Heart left ventricle (tissue), 16 donors: ENCODE results near the gene TMEM130. TPM values are rescaled to one million over a fixed set of nuclear protein-coding genes. Genes with fewer than 3 reads are reported as not detected.

Experiments used
- ATAC-seq, 4 donors: fragments of 200-7000 bp; cut with Tn5 transposase; one replicate each; pipeline ENCODE4 v1.9.1; 2020 to 2022; ENCODE audit warnings: moderate library complexity in 4 of 4, mild to moderate bottlenecking in 3 of 4, moderate number of reproducible peaks in 1 of 4
- DNase-seq, 5 donors: peaks; one replicate each; pipeline ENCODE4 v3.0.0-alpha.2; 2020
- H3K27ac ChIP-seq, 12 donors: fragments of 200-600 bp; sonication (generic) in 4 of 12; one replicate each; pipeline versions ENCODE4 v1.5.0 to v1.8.0; 2016 to 2022; ENCODE audit warnings: mild to moderate bottlenecking in 2 of 12
- H3K27me3 ChIP-seq, 9 donors: fragments of 200-600 bp; sonication (generic) in 2 of 9; one replicate each; pipeline versions ENCODE4 v1.5.1 to v1.8.0; 2016 to 2022; ENCODE audit warnings: mild to moderate bottlenecking in 3 of 9
- H3K36me3 ChIP-seq, 9 donors: fragments of 200-600 bp; sonication (generic) in 2 of 9; one replicate each; pipeline versions ENCODE4 v1.5.0 to v1.8.0; 2018 to 2022; ENCODE audit warnings: mild to moderate bottlenecking in 2 of 9
- H3K4me1 ChIP-seq, 12 donors: fragments of 200-600 bp; sonication (generic) in 4 of 12; one replicate each; pipeline versions ENCODE4 v1.5.0 to v1.8.0; 2016 to 2022; ENCODE audit warnings: mild to moderate bottlenecking in 3 of 12
- H3K4me3 ChIP-seq, 12 donors: fragments of 200-600 bp; sonication (generic) in 4 of 12; one replicate each; pipeline versions ENCODE4 v1.5.0 to v1.8.0; 2017 to 2022; ENCODE audit warnings: mild to moderate bottlenecking in 9 of 12, moderate library complexity in 4 of 12
- H3K9me3 ChIP-seq, 12 donors: fragments of 200-600 bp; sonication (generic) in 4 of 12; one replicate each; pipeline versions ENCODE4 v1.5.0 to v1.8.0; 2016 to 2022; ENCODE audit warnings: mild to moderate bottlenecking in 1 of 12
- CTCF ChIP-seq, 12 donors: fragments of 200-600 bp; sonication (generic) in 4 of 12; IDR thresholded peaks; one replicate each; pipeline versions ENCODE4 v1.5.0 to v1.8.0; 2018 to 2022; ENCODE audit warnings: antibody characterized with exemption in 12 of 12, mild to moderate bottlenecking in 5 of 12
- POLR2A ChIP-seq, 2 donors: fragments of 450-650 bp; IDR thresholded peaks; one replicate each; pipeline ENCODE4 v1.6.1; 2017; ENCODE audit warnings: antibody characterized with exemption in 2 of 2, mild to moderate bottlenecking in 2 of 2, moderate library complexity in 2 of 2
- WGBS, 4 donors: extraction: QIAGEN DNeasy Blood & Tissue Kit in 2 of 4; methylation state at CpG; one replicate each; pipeline versions ENCODE4 v1.1.5 to v1.1.7; 2013 to 2018; 5-methylcytosine and 5-hydroxymethylcytosine counted together
- intact Hi-C, 10 donors: fragments of 100-400 bp; cut with DNase I; formaldehyde crosslinking; loops; one replicate each; pipeline versions ENCODE4 v1.11.1 to v1.14.2; 2022
- polyA plus RNA-seq, 2 donors: library from polyadenylated mRNA; stranded (reverse); fragments of 200-250 nt; gene quantifications; one replicate each; pipeline ENCODE4 v1.2.3, GENCODE V29; 2013
- total RNA-seq, 9 donors: library from RNA; depleted of rRNA in 2 of 9; stranded (reverse); fragments of >200 nt in 2 of 9; fragmentation: NEBNext Ultra II Directional in 3 of 9; extraction: Animal tissue kit (Norgen Biotek cat#: 25700) in 3 of 9; gene quantifications; one replicate each; pipeline versions ENCODE4 v1.1.0 to v1.2.4, GENCODE V29; 2016 to 2023
- donor health status: ischemic (EF 13 %, LVEDD 7.1; RV severe dilation, severe dysfunction).
- donor health status: healthy with polysubstance abuse.
- donor health status: DM: no; HTN: yes; CAD: no.
- donor health status: DM: no; HTN: no; CAD: no.
- donor health status: ischemic (EF 25% LVEDD 6.9; RV normal size, moderate dysfunction).
- donor health status: ischemic (EF 25% LVEDD 5.7; RV mildly dilated, moderate dysfunction).
- donor health status: healthy.
- donor health status: DM: yes; HTN: yes; CAD: no.
- donor health status: ischemic (EF 35%, LVEDD 5.7; RV mildly dilated, moderate dysfunction).
- donor health status: nonischemic (EF 11% LVEDD 7.7; RV severe dilation, severe dysfunction).
- donor health status: DM: yes; HTN: yes; CAD: no.
- donor health status: PGD.
- donor health status: ischemic (EF 29% LVEDD 5.4; RV normal size, mild dysfunction).
- donor health status: nonischemic (EF 23%, LVEDD 6.1; RV moderate dilation, normal function).

The TMEM130 gene
- total and polyA plus RNA-seq, 11 donors = 0.11 to 0.77 (median 0.20) TPM; not detected in 7

DNA sequence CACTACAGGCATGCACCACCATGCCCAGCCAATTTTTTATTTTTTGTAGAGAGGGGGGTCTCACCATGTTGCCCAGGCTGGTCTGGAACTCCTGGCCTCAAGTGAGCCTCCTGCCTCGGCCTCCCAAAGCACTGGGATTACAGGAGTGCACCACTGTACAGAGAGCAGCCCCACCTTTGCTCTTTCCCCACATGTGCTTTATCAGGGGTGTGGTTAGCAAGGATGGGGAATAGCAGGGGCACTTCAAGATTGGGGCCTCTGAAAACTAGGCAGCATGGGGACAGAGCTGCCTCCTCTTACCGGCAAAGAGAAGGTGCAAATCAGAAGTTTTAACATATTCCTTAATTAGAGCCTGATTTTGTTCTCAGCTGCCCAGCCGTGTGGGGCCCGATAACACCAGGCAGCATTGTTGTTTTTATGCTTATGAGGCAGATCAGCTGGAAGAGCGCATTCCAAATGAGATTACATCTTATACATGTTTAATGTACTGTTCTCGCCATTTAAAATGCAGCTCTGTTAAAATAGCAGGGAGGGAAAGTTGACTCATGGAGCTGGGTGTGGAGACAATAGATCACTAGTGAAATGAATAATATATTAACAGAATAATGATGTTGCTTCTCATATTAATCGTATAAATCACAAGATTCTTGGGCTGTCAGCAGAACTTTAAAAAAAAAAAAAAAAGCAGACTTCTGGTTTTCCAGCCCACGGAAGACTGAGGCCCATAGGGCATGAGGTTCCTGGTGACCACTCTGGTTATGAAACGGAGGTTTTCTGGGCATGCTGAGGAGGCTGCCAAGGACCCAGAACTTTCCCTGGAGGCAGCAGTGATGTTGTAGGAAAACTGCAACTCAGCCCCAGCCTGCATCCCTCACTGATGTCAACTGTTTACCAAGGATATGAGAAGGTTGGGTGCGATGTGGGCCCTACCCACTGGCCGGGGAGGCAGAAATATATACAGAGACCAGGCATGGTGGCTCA lies 62.5 kb downstream of the TMEM130 start:
- no peak overlapping the region for H3K27ac ChIP-seq
- WGBS, 4 donors = 69 to 74% (median 71%) methylated on average over 11 of the region's 11 CpGs
- ATAC-seq = no peak
- no peak for DNase-seq
- peaks cover 0 to 4% (median 0%) of the 10 kb centered on the region in 9 donors for H3K27me3 ChIP-seq
- TF ChIP-seq CTCF (IDR thresholded peaks at IDR 0.05) (no peak), POLR2A (IDR thresholded peaks at IDR 0.05) (no peak)
- no peaks in the 10 kb centered on the region for H3K36me3 ChIP-seq
- H3K4me3 ChIP-seq = no peak overlapping the region
- intact Hi-C loops = no loop called here
- H3K9me3 ChIP-seq = peaks cover 0 to 4% (median 0%) of the 10 kb centered on the region in 12 donors
- H3K4me1 ChIP-seq = peaks cover 0 to 2% (median 0%) of the 10 kb centered on the region in 12 donors

GRCh38 chr7:98805956-98806838 lies 63.6 kb downstream of the TMEM130 start:
- 83 to 90% (median 84%) methylated on average over 3 of the region's 3 CpGs for WGBS, 4 donors
- DNase-seq = no peak
- intact Hi-C loops = no loop called here

DNA sequence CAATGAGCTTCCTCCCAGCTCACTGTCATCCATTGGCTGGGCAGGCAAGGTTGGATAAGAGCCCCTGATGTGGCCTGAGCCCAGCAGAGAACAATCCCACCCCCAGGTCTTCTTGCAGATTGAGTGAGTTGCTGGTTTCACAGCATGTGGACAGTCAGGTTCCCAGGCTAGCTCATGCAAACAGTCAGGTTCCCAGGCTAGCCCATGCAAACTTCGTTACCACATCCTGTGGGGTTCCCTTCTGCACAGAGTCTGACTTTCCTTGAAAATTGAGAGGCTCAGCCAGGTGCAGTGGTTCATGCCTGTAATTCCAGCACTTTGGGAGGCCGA lies 67.1 kb downstream of the TMEM130 start:
- Histone ChIP-seq H3K36me3 (no peaks in the 10 kb centered on the region), H3K9me3 (peaks cover 0 to 23% (median 8%) of the 10 kb centered on the region in 12 donors), H3K27ac (no peak overlapping the region), H3K4me1 (peaks cover 0 to 7% (median 0%) of the 10 kb centered on the region in 12 donors), H3K4me3 (no peak overlapping the region), H3K27me3 (peaks cover 0 to 9% (median 0%) of the 10 kb centered on the region in 9 donors)
- intact Hi-C loops = no loop called here
- no peak for TF ChIP-seq POLR2A (IDR thresholded peaks at IDR 0.05)
- no peak for TF ChIP-seq CTCF (IDR thresholded peaks at IDR 0.05)
- DNase-seq (no peak), ATAC-seq (no peak)
- WGBS, 4 donors = 80 to 94% (median 90%) methylated on average over 2 of the region's 2 CpGs

More at GRCh38 chr7:98805956-98806838, 63.6 kb downstream of the TMEM130 start:
- Histone ChIP-seq H3K9me3 (peaks cover 0 to 11% (median under 1%) of the 10 kb centered on the region in 12 donors), H3K27me3 (peaks cover 0 to 9% (median 0%) of the 10 kb centered on the region in 9 donors), H3K27ac (no peak overlapping the region), H3K4me3 (no peak overlapping the region), H3K36me3 (no peaks in the 10 kb centered on the region), H3K4me1 (peaks cover 0 to 7% (median 0%) of the 10 kb centered on the region in 12 donors)
- TF ChIP-seq POLR2A (IDR thresholded peaks at IDR 0.05) (no peak), CTCF (IDR thresholded peaks at IDR 0.05) (no peak)
- ATAC-seq = no peak
